NCI-H748 treated with DMSO at 0.1 percent for 48 hours (cell line): ENCODE results near the gene ARHGEF28.

Experiments
- DNase-seq: peaks from one replicate; lab custom pipeline; 2025; lab: John Stamatoyannopoulos, UW

ARHGEF28 gene

GRCh38 chr5:73654171-73654811 lies 28.3 kb downstream of the ARHGEF28 start:
- no peak for DNase-seq

GRCh38 chr5:73654819-73655318 lies 28.9 kb downstream of the ARHGEF28 start:
- DNase-seq = no peak

- no peak for DNase-seq
Observed at GRCh38 chr5:73655521-73656160, 29.6 kb downstream of the ARHGEF28 start.

- DNase-seq = no peak
Observed at GRCh38 chr5:73661753-73662152, 35.8 kb downstream of the ARHGEF28 start.

GRCh38 chr5:73663161-73663859 lies 37.3 kb downstream of the ARHGEF28 start:
- DNase-seq = no peak

GRCh38 chr5:73663860-73664240 lies 37.9 kb downstream of the ARHGEF28 start:
- DNase-seq = no peak

- DNase-seq = no peak
Observed at GRCh38 chr5:73664796-73665195, 38.8 kb downstream of the ARHGEF28 start.

DNA sequence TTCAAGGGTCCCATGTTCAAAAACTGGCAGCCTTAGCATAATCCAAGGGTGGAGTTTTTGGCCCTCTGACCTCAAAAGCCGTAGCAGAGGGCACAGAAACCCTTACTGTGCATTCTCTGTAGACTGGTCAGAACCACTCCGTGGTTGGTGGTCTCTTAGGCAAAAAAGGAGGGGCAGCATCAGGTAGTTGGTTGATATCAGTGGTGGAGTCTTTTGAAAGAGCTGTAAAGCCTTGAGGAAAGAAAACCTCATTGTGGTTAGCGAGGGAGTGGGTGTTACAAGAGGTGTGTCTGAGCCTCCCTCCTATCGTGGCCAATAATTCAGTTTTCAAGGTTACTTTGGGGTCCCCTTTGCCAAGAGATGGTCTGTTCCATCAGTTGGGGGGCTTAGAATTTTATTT lies 40.9 kb downstream of the ARHGEF28 start:
- no peak for DNase-seq

DNA sequence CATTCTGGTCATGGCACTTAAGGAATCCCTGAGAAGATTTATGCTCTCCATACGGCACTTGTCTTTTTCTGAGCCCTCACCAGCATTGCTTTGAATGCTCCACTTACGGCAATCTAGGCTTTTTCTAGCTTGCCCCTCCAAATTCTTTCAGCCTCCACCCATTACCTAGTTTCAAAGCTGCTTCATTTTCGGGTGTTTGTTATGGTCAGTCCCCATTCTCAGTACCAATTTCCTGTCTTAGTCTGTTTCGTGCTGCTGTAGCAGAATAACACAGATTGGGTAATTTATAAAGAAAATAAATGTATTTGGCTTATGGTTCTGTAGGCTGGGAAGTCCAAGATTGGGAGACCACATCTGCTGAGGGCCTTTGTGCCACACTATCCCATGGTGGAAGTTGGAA lies 42.0 kb downstream of the ARHGEF28 start:
- no peak for DNase-seq

- no peak for DNase-seq
Observed at GRCh38 chr5:73668486-73669111, 42.6 kb downstream of the ARHGEF28 start.

- DNase-seq = no peak
Observed at GRCh38 chr5:73670731-73671130, 44.7 kb downstream of the ARHGEF28 start.

GRCh38 chr5:73672132-73672531 lies 46.1 kb downstream of the ARHGEF28 start:
- DNase-seq = no peak

- no peak for DNase-seq
Observed at GRCh38 chr5:73673161-73673591, 47.2 kb downstream of the ARHGEF28 start.

GRCh38 chr5:73674669-73675004 lies 48.6 kb downstream of the ARHGEF28 start:
- no peak for DNase-seq

GRCh38 chr5:73678322-73678740 lies 52.3 kb downstream of the ARHGEF28 start:
- no peak for DNase-seq

DNA sequence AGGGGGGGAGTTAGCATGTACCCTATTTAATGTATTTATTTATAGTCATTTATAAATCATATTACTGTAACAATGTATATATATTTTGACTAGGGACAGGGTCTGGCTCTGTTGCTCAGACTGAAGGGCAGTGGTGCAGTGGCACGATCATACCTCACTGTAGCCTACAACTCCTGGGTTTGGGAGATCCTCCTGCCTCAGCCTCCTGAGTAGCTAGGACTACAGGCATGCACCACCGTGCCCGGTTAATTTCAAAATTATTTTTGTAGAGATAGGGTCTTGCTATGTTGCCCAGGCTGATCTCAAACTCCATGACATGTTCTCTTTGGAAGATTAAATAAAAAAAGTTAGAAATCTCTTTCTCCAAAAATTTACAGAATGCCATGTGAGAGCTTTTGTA lies 52.8 kb downstream of the ARHGEF28 start:
- no peak for DNase-seq

GRCh38 chr5:73682176-73682575 lies 56.2 kb downstream of the ARHGEF28 start:
- no peak for DNase-seq

- DNase-seq = no peak
Observed at GRCh38 chr5:73684691-73685090, 58.7 kb downstream of the ARHGEF28 start.

DNA sequence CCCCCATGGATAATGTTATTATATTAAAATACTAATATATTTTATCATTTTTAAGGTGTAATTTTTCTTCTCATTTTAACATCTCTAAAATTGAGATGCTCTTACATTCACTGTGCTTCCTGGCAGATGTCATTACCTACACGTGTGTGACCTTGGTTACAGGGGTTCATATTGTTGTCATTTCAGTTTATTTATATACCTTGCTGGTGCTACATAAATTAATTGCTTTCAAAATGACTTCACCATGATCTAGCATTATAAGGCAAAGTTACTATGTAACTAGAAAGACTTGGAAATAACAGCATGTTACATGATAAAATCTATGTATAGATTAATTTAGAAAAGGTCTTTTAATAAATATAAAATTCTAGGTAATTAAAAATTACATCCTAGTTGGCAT lies 60.9 kb downstream of the ARHGEF28 start:
- DNase-seq = no peak

DNA sequence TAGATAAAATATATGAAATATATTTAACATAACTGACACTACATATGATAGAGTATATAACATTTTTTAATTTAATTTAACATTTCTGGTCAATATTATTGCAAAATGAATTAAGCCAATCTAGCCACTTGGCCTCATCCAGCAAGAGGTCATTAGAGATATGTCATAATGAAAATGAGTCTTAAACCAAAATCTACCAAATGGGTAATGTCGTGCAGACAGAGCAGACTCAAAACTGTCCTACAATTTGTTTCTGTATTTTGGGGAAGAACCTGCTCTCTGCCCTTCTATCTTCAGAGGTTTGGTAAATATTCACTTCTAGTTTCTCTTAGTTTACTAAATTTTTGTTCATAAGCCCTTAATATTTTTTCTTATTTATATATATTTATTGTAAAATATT lies 61.4 kb downstream of the ARHGEF28 start:
- DNase-seq = no peak

GRCh38 chr5:73690015-73690414 lies 64.0 kb downstream of the ARHGEF28 start:
- no peak for DNase-seq

DNA sequence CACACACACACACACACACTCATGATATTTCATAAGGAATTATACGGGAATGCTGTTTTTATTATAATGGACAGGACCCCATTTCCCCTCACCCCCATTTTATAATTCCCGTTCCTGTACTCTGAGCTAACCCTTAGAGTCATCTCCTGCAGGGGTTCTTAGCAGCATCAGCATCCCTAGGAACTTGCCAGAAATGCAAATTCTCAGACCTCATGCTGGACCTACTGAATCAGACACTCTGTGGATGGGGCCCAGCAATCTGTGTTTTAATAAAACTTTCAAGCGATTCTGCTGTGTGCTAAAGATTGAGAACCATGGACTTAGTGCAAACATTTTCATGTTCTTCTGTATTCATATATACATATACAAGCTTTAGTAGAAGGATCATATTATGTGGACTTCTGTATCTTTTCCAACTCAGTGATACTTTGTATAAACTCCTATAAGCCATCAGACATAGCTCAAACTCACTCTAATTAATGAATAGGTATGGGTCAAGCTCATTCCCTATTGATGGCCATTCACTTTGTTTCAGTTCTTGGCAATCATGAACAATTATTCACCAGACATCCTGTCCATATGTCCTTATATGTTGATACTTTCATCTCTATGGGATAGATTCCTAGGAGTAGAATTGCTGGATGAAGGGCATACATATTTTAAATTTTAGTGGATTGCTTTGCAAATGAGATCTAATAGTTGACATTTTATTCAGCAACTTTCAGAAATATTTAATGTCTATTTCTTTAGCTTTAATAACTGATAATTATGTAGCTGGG lies 65.5 kb downstream of the ARHGEF28 start:
- no peak for DNase-seq
